ENCODE data around the gene NUFIP1.
"Not testable (repeated sequence)": the region's sequence is repeated elsewhere in the genome, so short reads cannot be mapped to it uniquely, and the experiment has no call there.

The NUFIP1 gene

GRCh38 chr13:44952671-44953070 is 36.6 kb downstream of the NUFIP1 start:
- TF ChIP-seq CTCF (conservative IDR thresholded peaks at IDR 0.05; ENCODE audit: low read depth, low read length), result no peak
- no peak for DNase-seq (ENCODE audit: low read depth)
- H3K4me3 ChIP-seq (ENCODE audit: low read length), result no peak overlapping the region

- no peak for DNase-seq (ENCODE audit: low read depth)
- no peak for TF ChIP-seq CTCF (conservative IDR thresholded peaks at IDR 0.05; ENCODE audit: low read depth, low read length)
- no peak overlapping the region for H3K4me3 ChIP-seq (ENCODE audit: low read length)
Measured at GRCh38 chr13:44951184-44951583, 38.1 kb downstream of the NUFIP1 start.

- not testable (repeated sequence) for DNase-seq (ENCODE audit: low read depth); H3K4me3 ChIP-seq (ENCODE audit: low read length)
Measured at GRCh38 chr13:44943411-44943810, 45.9 kb downstream of the NUFIP1 start.

GRCh38 chr13:44938854-44939253 is 50.4 kb downstream of the NUFIP1 start:
- no peak for TF ChIP-seq CTCF (conservative IDR thresholded peaks at IDR 0.05; ENCODE audit: low read depth, low read length)
- no peak overlapping the region for H3K4me3 ChIP-seq (ENCODE audit: low read length)
- DNase-seq (ENCODE audit: low read depth), result no peak

GRCh38 chr13:44936246-44936645 is 53.0 kb downstream of the NUFIP1 start:
- no peak overlapping the region for H3K4me3 ChIP-seq (ENCODE audit: low read length)
- no peak for DNase-seq (ENCODE audit: low read depth)
- TF ChIP-seq CTCF (conservative IDR thresholded peaks at IDR 0.05; ENCODE audit: low read depth, low read length), result no peak

- no peak for TF ChIP-seq CTCF (conservative IDR thresholded peaks at IDR 0.05; ENCODE audit: low read depth, low read length)
- no peak for DNase-seq (ENCODE audit: low read depth)
- H3K4me3 ChIP-seq (ENCODE audit: low read length), result no peak overlapping the region
Measured at GRCh38 chr13:44934724-44935123, 54.5 kb downstream of the NUFIP1 start.

- no peak for TF ChIP-seq CTCF (conservative IDR thresholded peaks at IDR 0.05; ENCODE audit: low read depth, low read length)
- H3K4me3 ChIP-seq (ENCODE audit: low read length), result no peak overlapping the region
- no peak for DNase-seq (ENCODE audit: low read depth)
Measured at GRCh38 chr13:44932850-44933251, 56.4 kb downstream of the NUFIP1 start.

Measured in retinal pigment epithelial cell (primary cell).